ENCODE measurements around the gene TGFA.

The TGFA gene

GRCh38 chr2:70553584-70554337 lies at the start of gene TGFA:
TGFA (minus strand) TSS chr2:70553826; CDS start chr2:70553767, 59 bp downstream.
- peak; percentile 58 for TF ChIP-seq CTCF (IDR thresholded peaks at IDR 0.05; ENCODE audit: low read depth, low read length)
- peak within 1 kb of the TSS; percentile 36 to 56 for H3K4me3 ChIP-seq (replicated peaks in 1 of 2; ENCODE audit: low read depth in 2 of 2, low read length in 2 of 2)
- DNase-seq (ENCODE audit: low read depth in 2 of 2), result peak; percentile 15 to 31

- no peak for TF ChIP-seq CTCF (IDR thresholded peaks at IDR 0.05; ENCODE audit: low read depth, low read length)
- H3K4me3 ChIP-seq (replicated peaks in 1 of 2; ENCODE audit: low read depth in 2 of 2, low read length in 2 of 2), result no peak overlapping the region
- no peak for DNase-seq (ENCODE audit: low read depth in 2 of 2)
Observed at GRCh38 chr2:70603066-70603465, 49.4 kb upstream of the TGFA start.

- TF ChIP-seq CTCF (IDR thresholded peaks at IDR 0.05; ENCODE audit: low read depth, low read length), result no peak
- no peak overlapping the region for H3K4me3 ChIP-seq (replicated peaks in 1 of 2; ENCODE audit: low read depth in 2 of 2, low read length in 2 of 2)
- no peak for DNase-seq (ENCODE audit: low read depth in 2 of 2)
Observed at GRCh38 chr2:70598197-70598596, 44.6 kb upstream of the TGFA start.

- no peak for TF ChIP-seq CTCF (IDR thresholded peaks at IDR 0.05; ENCODE audit: low read depth, low read length)
- no peak overlapping the region for H3K4me3 ChIP-seq (replicated peaks in 1 of 2; ENCODE audit: low read depth in 2 of 2, low read length in 2 of 2)
- DNase-seq (ENCODE audit: low read depth in 2 of 2), result peak in 1 of 2 donors; percentile 5
Observed at GRCh38 chr2:70596739-70597138, 43.1 kb upstream of the TGFA start.

- no peak overlapping the region for H3K4me3 ChIP-seq (replicated peaks in 1 of 2; ENCODE audit: low read depth in 2 of 2, low read length in 2 of 2)
- DNase-seq (ENCODE audit: low read depth in 2 of 2), result peak in 1 of 2 donors; percentile 9
- no peak for TF ChIP-seq CTCF (IDR thresholded peaks at IDR 0.05; ENCODE audit: low read depth, low read length)
Observed at GRCh38 chr2:70596293-70596692, 42.7 kb upstream of the TGFA start.

- no peak overlapping the region for H3K4me3 ChIP-seq (replicated peaks in 1 of 2; ENCODE audit: low read depth in 2 of 2, low read length in 2 of 2)
- no peak for DNase-seq (ENCODE audit: low read depth in 2 of 2)
- no peak for TF ChIP-seq CTCF (IDR thresholded peaks at IDR 0.05; ENCODE audit: low read depth, low read length)
Observed at GRCh38 chr2:70583091-70583490, 29.5 kb upstream of the TGFA start.

- no peak for TF ChIP-seq CTCF (IDR thresholded peaks at IDR 0.05; ENCODE audit: low read depth, low read length)
- DNase-seq (ENCODE audit: low read depth in 2 of 2), result no peak
- H3K4me3 ChIP-seq (replicated peaks in 1 of 2; ENCODE audit: low read depth in 2 of 2, low read length in 2 of 2), result no peak overlapping the region
Observed at GRCh38 chr2:70580352-70580751, 26.7 kb upstream of the TGFA start.
